Endothelial cell of umbilical vein (primary cell): ENCODE data around the gene SHCBP1. TPM values are rescaled to one million over a fixed set of nuclear protein-coding genes. Genes with fewer than 3 reads are reported as not detected.

Source experiments
- BruUV-seq: library from RNA; stranded (reverse); fragments of 400-500 nt; replicated peaks from 2 replicates; lab custom pipeline; 2021; lab: Mats Ljungman, UMichigan
- CTCF ChIA-PET: fragments of 300-600, 350-600 bp; sonication (Branson Sonifier 250); formaldehyde crosslinking; loops from one replicate; lab custom pipeline; 2021; ENCODE audit warnings: antibody characterized with exemption, inconsistent platforms; lab: Charles Lee
- POLR2A ChIA-PET: fragments of 300-600, 350-600 bp; sonication (Branson Sonifier 250); formaldehyde crosslinking; loops from one replicate; lab custom pipeline; 2021; ENCODE audit warnings: antibody characterized with exemption, inconsistent platforms; lab: Charles Lee
- DNase-seq: peaks from one replicate; pipeline ENCODE4 v3.0.0-alpha.2; 2011; ENCODE audit warnings: low read depth, low spot score
- FAIRE-seq: peaks from 2 replicates; lab custom pipeline; 2011; peaks lifted over from hg19 to GRCh38; lab: Jason Lieb, UNC
- H2AFZ ChIP-seq: 2 replicates; pipeline ENCODE4 v1.6.0; 2012; ENCODE audit warnings: low read depth, low read length, control low read depth, inconsistent platforms
- H3K27ac ChIP-seq: 2 replicates; pipeline ENCODE4 v1.5.1; 2011; ENCODE audit warnings: low read depth, mild to moderate bottlenecking, control low read depth, low read length, moderate library complexity; ENCODE audit not compliant: insufficient read depth
- H3K27me3 ChIP-seq, 2 experiments: 2 replicates each; pipeline versions ENCODE4 v1.6.0 to v1.6.1; 2011; ENCODE audit warnings: low read length in 2 of 2, mixed read lengths in 1 of 2; ENCODE audit not compliant: control insufficient read depth in 2 of 2, insufficient read depth in 2 of 2
- H3K36me3 ChIP-seq, 2 experiments: 2 replicates in 1 of 2; 3 replicates in 1 of 2; pipeline ENCODE4 v1.5.1; 2011; ENCODE audit warnings: low read length in 2 of 2, mild to moderate bottlenecking in 1 of 2, moderate library complexity in 1 of 2; ENCODE audit not compliant: control insufficient read depth in 2 of 2, insufficient read depth in 2 of 2; ENCODE audit errors: extremely low read depth in 1 of 2
- H3K4me1 ChIP-seq: 3 replicates; pipeline ENCODE4 v1.5.1; 2011; ENCODE audit warnings: mild to moderate bottlenecking, low read length; ENCODE audit not compliant: control insufficient read depth, insufficient read depth; ENCODE audit errors: extremely low read depth
- H3K4me2 ChIP-seq: 2 replicates; pipeline ENCODE4 v1.6.1; 2011; ENCODE audit warnings: low read length, control low read depth, mixed read lengths; ENCODE audit not compliant: insufficient read depth
- H3K4me3 ChIP-seq, 3 experiments: fragments of 200-600 bp in 1 of 3; sonication (generic), shearing (Covaris generic) in 1 of 3; replicated peaks in 1 of 3; 2 replicates each; pipeline ENCODE4 v1.5.1; 2011 to 2016; ENCODE audit warnings: control low read depth in 3 of 3, low read length in 3 of 3, mild to moderate bottlenecking in 2 of 3, inconsistent platforms in 1 of 3, low read depth in 1 of 3, moderate library complexity in 1 of 3; ENCODE audit not compliant: insufficient read depth in 1 of 3
- H3K79me2 ChIP-seq: 2 replicates; pipeline ENCODE4 v1.6.0; 2012; ENCODE audit warnings: low read length, inconsistent platforms; ENCODE audit not compliant: control insufficient read depth, insufficient read depth
- H3K9ac ChIP-seq: replicated peaks from 2 replicates; pipeline ENCODE3; 2011; ENCODE audit warnings: low read length, control low read depth; ENCODE audit not compliant: insufficient read depth; ENCODE audit errors: extremely low read depth
- H3K9me1 ChIP-seq: replicated peaks from 3 replicates; pipeline ENCODE4 v1.6.0; 2011; ENCODE audit warnings: mild to moderate bottlenecking, low read length; ENCODE audit not compliant: control insufficient read depth, insufficient read depth; ENCODE audit errors: extremely low read depth
- H3K9me3 ChIP-seq: replicated peaks from 2 replicates; pipeline ENCODE4 v1.5.1; 2012; ENCODE audit warnings: low read length, inconsistent platforms; ENCODE audit not compliant: control insufficient read depth, insufficient read depth
- H4K20me1 ChIP-seq: replicated peaks from 2 replicates; pipeline ENCODE3; 2011; ENCODE audit warnings: mild to moderate bottlenecking, low read length; ENCODE audit not compliant: control insufficient read depth, insufficient read depth; ENCODE audit errors: extremely low read depth
- EZH2 ChIP-seq: IDR thresholded peaks from 2 replicates; pipeline ENCODE4 v1.6.1; 2012; ENCODE audit warnings: borderline replicate concordance, low read depth, mild to moderate bottlenecking, moderate library complexity, low read length, inconsistent platforms; ENCODE audit not compliant: severe bottlenecking
- FOS ChIP-seq: IDR thresholded peaks from 2 replicates; pipeline ENCODE4 v1.6.1; 2011; ENCODE audit warnings: mild to moderate bottlenecking, low read length, moderate library complexity, borderline replicate concordance; ENCODE audit not compliant: insufficient read depth
- GATA2 ChIP-seq: IDR thresholded peaks from 2 replicates; pipeline ENCODE4 v1.7.0; 2011; ENCODE audit warnings: low read depth, mild to moderate bottlenecking, moderate library complexity, mixed read lengths, low read length; ENCODE audit not compliant: insufficient read length, insufficient read depth
- JUN ChIP-seq: IDR thresholded peaks from 2 replicates; pipeline ENCODE4 v1.6.1; 2011; ENCODE audit warnings: borderline replicate concordance, low read depth; ENCODE audit not compliant: insufficient read length, insufficient read depth
- MYC ChIP-seq: IDR thresholded peaks from one replicate; pipeline ENCODE4 v1.6.1; 2011; ENCODE audit warnings: mild to moderate bottlenecking, low read depth, low read length
- POLR2A ChIP-seq: IDR thresholded peaks from 2 replicates; pipeline ENCODE4 v1.6.1; 2012; ENCODE audit warnings: low read depth, mild to moderate bottlenecking, control low read depth, low read length
- POLR2AphosphoS5 ChIP-seq: IDR thresholded peaks from 2 replicates; pipeline ENCODE4 v1.6.1; 2012; ENCODE audit warnings: low read depth, mild to moderate bottlenecking, control low read depth, low read length, moderate library complexity; ENCODE audit not compliant: insufficient read depth
- dilution Hi-C: fragments of 300-500 bp; cut with MboI; formaldehyde crosslinking; loops from one replicate; pipeline ENCODE4 v1.15.0; 2019; ENCODE audit warnings: low sequenced_read_pairs; ENCODE audit not compliant: extremely low pct_ligation_motif_present
- intact Hi-C: fragments of 100-400 bp; cut with micrococcal nuclease; formaldehyde crosslinking; loops from one replicate; pipeline ENCODE4 v1.10.0; 2022
- polyA plus RNA-seq, 4 experiments: library from polyadenylated mRNA; depleted of rRNA in 3 of 4; stranded (reverse) in 3 of 4; unstranded in 1 of 4; fragments of >200 nt; gene quantifications; 2 replicates each; pipeline versions ENCODE4 v1.2.1 to v1.2.3, GENCODE V29; 2011 to 2012; ENCODE audit warnings: missing spikeins in 1 of 4
- total RNA-seq: library from RNA; stranded (reverse); gene quantifications from 2 replicates; pipeline ENCODE4 v1.2.3, GENCODE V29; 2021
- TF ChIP-seq, protein P1 (sequence below), 2 donors: IDR thresholded peaks; 1 replicate in 1 of 2; 2 replicates in 1 of 2; pipeline ENCODE4 v1.5.1; 2011; ENCODE audit warnings: low read length in 2 of 2, mild to moderate bottlenecking in 2 of 2, moderate library complexity in 2 of 2, control low read depth in 1 of 2, inconsistent platforms in 1 of 2, low read depth in 1 of 2; ENCODE audit not compliant: insufficient read depth in 1 of 2; ENCODE audit errors: extremely low read depth in 1 of 2
- TF ChIP-seq, protein P2 (sequence below): IDR thresholded peaks from 2 replicates; pipeline ENCODE4 v1.6.1; 2011; ENCODE audit not compliant: insufficient read depth, insufficient read length

Gene SHCBP1
- total and polyA plus RNA-seq, 2 donors (not counting 3 experiments of a cell fraction or from before 2014, with no cell fraction given), result 13.9 to 44.9 TPM

DNA sequence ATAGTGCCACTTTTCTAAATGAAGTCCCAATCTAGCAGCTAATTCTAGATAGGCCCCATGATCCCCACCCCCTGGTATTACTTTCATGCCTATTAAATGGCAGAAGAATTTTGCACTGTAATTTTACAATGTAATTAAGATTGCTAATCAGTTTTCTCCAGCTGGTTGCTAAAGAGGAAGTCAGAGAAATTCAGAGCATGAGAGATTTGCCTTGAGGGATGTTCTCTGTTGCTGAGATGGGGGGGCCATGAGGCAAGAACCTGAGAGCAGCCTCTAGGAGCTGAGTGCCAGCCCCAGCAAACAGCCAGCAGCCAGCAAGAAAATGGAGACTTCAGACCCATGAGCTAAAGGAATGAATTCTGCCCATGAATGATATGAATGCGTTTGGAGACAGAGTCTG is 38.9 kb downstream of the SHCBP1 start:
- Histone ChIP-seq H3K4me1 (no peaks in the 10 kb centered on the region), H3K9me3 (no peaks in the 10 kb centered on the region), H3K27me3 (no peaks in the 10 kb centered on the region), H3K9me1 (no peaks in the 10 kb centered on the region), H3K36me3 (peaks cover 0 to 9% of the 10 kb centered on the region in 2 experiments), H3K4me2 (no peak overlapping the region), H3K4me3 (no peak overlapping the region), H2AFZ (no peak overlapping the region), H3K9ac (no peak overlapping the region), H4K20me1 (no peaks in the 10 kb centered on the region), H3K79me2 (peaks cover 19% of the 10 kb centered on the region), H3K27ac (no peak overlapping the region)
- dilution Hi-C loops, result no loop called here
- TF ChIP-seq, protein P1, sequence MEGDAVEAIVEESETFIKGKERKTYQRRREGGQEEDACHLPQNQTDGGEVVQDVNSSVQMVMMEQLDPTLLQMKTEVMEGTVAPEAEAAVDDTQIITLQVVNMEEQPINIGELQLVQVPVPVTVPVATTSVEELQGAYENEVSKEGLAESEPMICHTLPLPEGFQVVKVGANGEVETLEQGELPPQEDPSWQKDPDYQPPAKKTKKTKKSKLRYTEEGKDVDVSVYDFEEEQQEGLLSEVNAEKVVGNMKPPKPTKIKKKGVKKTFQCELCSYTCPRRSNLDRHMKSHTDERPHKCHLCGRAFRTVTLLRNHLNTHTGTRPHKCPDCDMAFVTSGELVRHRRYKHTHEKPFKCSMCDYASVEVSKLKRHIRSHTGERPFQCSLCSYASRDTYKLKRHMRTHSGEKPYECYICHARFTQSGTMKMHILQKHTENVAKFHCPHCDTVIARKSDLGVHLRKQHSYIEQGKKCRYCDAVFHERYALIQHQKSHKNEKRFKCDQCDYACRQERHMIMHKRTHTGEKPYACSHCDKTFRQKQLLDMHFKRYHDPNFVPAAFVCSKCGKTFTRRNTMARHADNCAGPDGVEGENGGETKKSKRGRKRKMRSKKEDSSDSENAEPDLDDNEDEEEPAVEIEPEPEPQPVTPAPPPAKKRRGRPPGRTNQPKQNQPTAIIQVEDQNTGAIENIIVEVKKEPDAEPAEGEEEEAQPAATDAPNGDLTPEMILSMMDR (IDR thresholded peaks at IDR 0.05; ENCODE audit: extremely low read depth in 1 of 2, insufficient read depth in 1 of 2, low read depth in 1 of 2, low read length in 2 of 2), result no peak
- TF ChIP-seq EZH2 (no peak), MYC (no peak), POLR2A (no peak), FOS (no peak), POLR2AphosphoS5 (no peak), GATA2 (no peak), JUN (no peak)
- TF ChIP-seq, protein P2, sequence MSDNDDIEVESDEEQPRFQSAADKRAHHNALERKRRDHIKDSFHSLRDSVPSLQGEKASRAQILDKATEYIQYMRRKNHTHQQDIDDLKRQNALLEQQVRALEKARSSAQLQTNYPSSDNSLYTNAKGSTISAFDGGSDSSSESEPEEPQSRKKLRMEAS, result no peak
- no peak for DNase-seq
- POLR2A ChIA-PET, result no interaction called here
- BruUV-seq, result no TSS peak
- CTCF ChIA-PET, result interaction anchor here (1.5 kb wide), 2 partner anchors 12 to 21 kb away, joined by 3 to 4 read pairs; no protein-coding TSS in a partner anchor
- intact Hi-C loops, result no loop called here
- FAIRE-seq, result no peak
